K562 (cell line): ENCODE results near the gene TRIO. TPM values are rescaled to one million over a fixed set of nuclear protein-coding genes. Genes with fewer than 3 reads are reported as not detected.

Experiments
- ATAC-seq: fragments of 200-7000 bp; cut with Tn5 transposase; 3 replicates; pipeline ENCODE4 v1.9.1; 2020; ENCODE audit warnings: moderate library complexity
- BruUV-seq: library from RNA; stranded (reverse); fragments of 400-500 nt; replicated peaks from 2 replicates; lab custom pipeline; 2021; lab: Mats Ljungman, UMichigan
- CTCF ChIA-PET: fragments of 300-600 bp; formaldehyde crosslinking; extraction: SDS; loops from one replicate; lab custom pipeline; 2021; ENCODE audit warnings: low intra/inter-chr PET ratio; lab: Yijun Ruan, JAX
- POLR2A ChIA-PET: fragments of 300-600, 350-650 bp; sonication (Branson Sonifier 250); formaldehyde crosslinking; extraction: SDS; loops from one replicate; lab custom pipeline; 2021; ENCODE audit warnings: antibody characterized with exemption, inconsistent platforms; lab: Yijun Ruan, JAX
- DNase-seq, 4 experiments: peaks; one replicate each; pipeline versions ENCODE4 v3.0.0 to v3.0.0-alpha.2; 2011 to 2018; ENCODE audit warnings: low spot score in 3 of 4, mixed read lengths in 3 of 4; ENCODE audit errors: extremely low read depth in 1 of 4
- FAIRE-seq: peaks from 2 replicates; lab custom pipeline; 2011; peaks lifted over from hg19 to GRCh38; lab: Jason Lieb, UNC
- H2AFZ ChIP-seq: 2 replicates; pipeline ENCODE4 v1.6.0; 2011; ENCODE audit warnings: low read depth, low read length, control low read depth, inconsistent platforms
- H3K27ac ChIP-seq: fragments of 200-600 bp; 3 replicates; pipeline ENCODE4 v1.8.0; 2011; ENCODE audit warnings: low read depth, mild to moderate bottlenecking, control low read depth, inconsistent platforms, low read length, moderate library complexity, mixed read lengths; ENCODE audit errors: extremely low read depth
- H3K27me3 ChIP-seq, 2 experiments: fragments of 300-600 bp in 1 of 2; 2 replicates in 1 of 2; 3 replicates in 1 of 2; pipeline versions ENCODE4 v1.6.0 to v1.8.0; 2011; ENCODE audit warnings: inconsistent platforms in 2 of 2, low read length in 2 of 2, mild to moderate bottlenecking in 1 of 2, mixed read lengths in 1 of 2, moderate library complexity in 1 of 2; ENCODE audit not compliant: control insufficient read depth in 2 of 2, insufficient read depth in 2 of 2
- H3K36me3 ChIP-seq: fragments of 300-600 bp; 3 replicates; pipeline ENCODE4 v1.8.0; 2011; ENCODE audit warnings: mild to moderate bottlenecking, low read length, inconsistent platforms; ENCODE audit not compliant: control insufficient read depth, insufficient read depth
- H3K4me1 ChIP-seq, 2 experiments: fragments of 200-600 bp in 1 of 2; replicated peaks in 1 of 2; 2 replicates in 1 of 2; 3 replicates in 1 of 2; pipeline versions ENCODE4 v1.5.1 to v1.8.0; 2011; ENCODE audit warnings: inconsistent platforms in 2 of 2, low read length in 2 of 2, mild to moderate bottlenecking in 1 of 2, mixed read lengths in 1 of 2, moderate library complexity in 1 of 2; ENCODE audit not compliant: control insufficient read depth in 2 of 2, insufficient read depth in 2 of 2
- H3K4me2 ChIP-seq: 2 replicates; pipeline ENCODE4 v1.6.1; 2011; ENCODE audit warnings: low read length, control low read depth, inconsistent platforms, mixed read lengths; ENCODE audit not compliant: insufficient read depth
- H3K4me3 ChIP-seq: fragments of 200-600 bp; sonication (generic), shearing (Covaris generic); 2 replicates; pipeline ENCODE4 v1.5.1; 2016; ENCODE audit warnings: control low read depth, inconsistent platforms
- H3K79me2 ChIP-seq: fragments of 200-600 bp; 3 replicates; pipeline ENCODE4 v1.8.0; 2011; ENCODE audit warnings: low read length, inconsistent platforms; ENCODE audit not compliant: control insufficient read depth, insufficient read depth
- H3K9ac ChIP-seq, 2 experiments: 2 replicates each; pipeline versions ENCODE4 v1.6.0 to v1.6.1; 2011; ENCODE audit warnings: low read depth in 2 of 2, low read length in 2 of 2, control low read depth in 1 of 2, inconsistent platforms in 1 of 2, mild to moderate bottlenecking in 1 of 2, mixed read lengths in 1 of 2; ENCODE audit not compliant: insufficient read depth in 1 of 2
- H3K9me1 ChIP-seq: one replicate; pipeline ENCODE4 v1.6.0; 2011; ENCODE audit warnings: inconsistent platforms, mild to moderate bottlenecking, low read length, moderate library complexity; ENCODE audit not compliant: control insufficient read depth, insufficient read depth
- H3K9me3 ChIP-seq: replicated peaks from 2 replicates; pipeline ENCODE4 v1.5.1; 2011; ENCODE audit warnings: low read depth, low read length, inconsistent platforms; ENCODE audit not compliant: control insufficient read depth, insufficient read depth
- H4K20me1 ChIP-seq: replicated peaks from 2 replicates; pipeline ENCODE4 v1.6.1; 2011; ENCODE audit warnings: low read length, inconsistent platforms, mixed read lengths; ENCODE audit not compliant: control insufficient read depth, insufficient read depth
- BMI1 ChIP-seq: fragments of 150-350 bp; IDR thresholded peaks from 2 replicates; pipeline ENCODE4 v1.6.1; 2014; ENCODE audit warnings: low read length
- FUS ChIP-seq: fragments of 200-400 bp; formaldehyde crosslinking; optimal IDR thresholded peaks from 2 replicates; pipeline ENCODE3; 2017; ENCODE audit warnings: low read depth, low read length
- HOXB6 ChIP-seq: fragments of 250-450 bp; sonication (Bioruptor Pico); IDR thresholded peaks from 2 replicates; pipeline ENCODE4 v1.5.1; 2022; ENCODE audit warnings: mild to moderate bottlenecking, borderline replicate concordance
- MAFK ChIP-seq: IDR thresholded peaks from 2 replicates; pipeline ENCODE4 v1.6.1; 2011; ENCODE audit warnings: low read length, improper control_type of control experiment
- NFXL1 ChIP-seq: fragments of 450-650 bp; formaldehyde crosslinking; IDR thresholded peaks from 2 replicates; pipeline ENCODE4 v1.4.0; 2021; ENCODE audit warnings: mild to moderate bottlenecking
- POLR3G ChIP-seq: IDR thresholded peaks from 2 replicates; pipeline ENCODE4 v1.6.1; 2011; ENCODE audit not compliant: insufficient read length, insufficient replicate concordance; ENCODE audit errors: extremely low read depth
- TCF3 ChIP-seq: sonication (generic); formaldehyde crosslinking; IDR thresholded peaks from 2 replicates; pipeline ENCODE4 v1.4.0; 2020; ENCODE audit warnings: mild to moderate bottlenecking, missing genetic modification reagents
- TCFL5 ChIP-seq: fragments of 250-450 bp; sonication (Bioruptor Pico); conservative IDR thresholded peaks from 2 replicates; pipeline ENCODE4 v1.6.1; 2021; ENCODE audit warnings: mild to moderate bottlenecking, moderate library complexity, matching md5 sums
- ZNF445 ChIP-seq: fragments of 250-450 bp; sonication (Bioruptor Pico); IDR thresholded peaks from 2 replicates; pipeline ENCODE4 v1.4.0; 2020; ENCODE audit warnings: low read depth, mild to moderate bottlenecking, moderate library complexity
- WGBS: fragments of 100-300 bp; shearing (Covaris generic); methylation state at CpG from one replicate; pipeline ENCODE4 v1.1.6; 2016; ENCODE audit warnings: low coverage, mixed read lengths; ENCODE audit not compliant: insufficient coverage; ENCODE audit errors: missing lambda C conversion rate; 5-methylcytosine and 5-hydroxymethylcytosine counted together
- in situ Hi-C: fragments of 300-500 bp; cut with MboI; formaldehyde crosslinking; loops from 4 replicates; pipeline ENCODE4 v1.15.0; 2018; ENCODE audit warnings: inconsistent platforms, mixed read lengths
- intact Hi-C: fragments of 100-400 bp; cut with micrococcal nuclease; formaldehyde crosslinking; loops from 2 replicates; pipeline ENCODE4 v1.14.2; 2022
- polyA plus RNA-seq, 8 experiments: library from polyadenylated mRNA; depleted of rRNA in 4 of 8; stranded (reverse) in 5 of 8; unstranded in 3 of 8; fragments of >200 nt; fragmentation: Nextera tagmentation in 2 of 8; fragmentation: Illumina TruSeq in 1 of 8; extraction: Ambion mirVana in 2 of 8; extraction: Trizol in 1 of 8; gene quantifications; 2 replicates each; pipeline versions ENCODE4 v1.2.1 to v1.2.3, GENCODE V29; 2011 to 2014; ENCODE audit warnings: inconsistent platforms in 1 of 8, missing spikeins in 1 of 8
- total RNA-seq, 7 experiments: library from RNA; depleted of rRNA in 6 of 7; stranded (reverse); fragments of >200 nt in 6 of 7; fragmentation: Illumina TruSeq in 2 of 7; extraction: Trizol in 2 of 7; gene quantifications; 2 replicates each; pipeline versions ENCODE4 v1.2.1 to v1.2.3, GENCODE V29; 2011 to 2021; ENCODE audit warnings: low replicate concordance in 1 of 7
- TF ChIP-seq, protein P1 (sequence below): sonication (generic); formaldehyde crosslinking; IDR thresholded peaks from 2 replicates; pipeline ENCODE4 v1.8.1; 2023; ENCODE audit warnings: mild to moderate bottlenecking, missing genetic modification reagents
- TF ChIP-seq, protein P2 (sequence below), 2 experiments: IDR thresholded peaks in 1 of 2; conservative IDR thresholded peaks in 1 of 2; 2 replicates each; pipeline ENCODE4 v1.6.1; 2016; ENCODE audit warnings: low read depth in 2 of 2, mild to moderate bottlenecking in 1 of 2, missing compliant biosample characterization in 1 of 2, missing genetic modification characterization in 1 of 2, moderate library complexity in 1 of 2
- TF ChIP-seq, protein P3 (sequence below): fragments of 250-450 bp; sonication (Bioruptor Pico); IDR thresholded peaks from 2 replicates; pipeline ENCODE4 v1.4.0; 2020; ENCODE audit warnings: mild to moderate bottlenecking, moderate library complexity
- TF ChIP-seq, protein P4 (sequence below): sonication (generic); formaldehyde crosslinking; IDR thresholded peaks from 2 replicates; pipeline ENCODE4 v1.8.1; 2022; ENCODE audit warnings: missing genetic modification reagents
- TF ChIP-seq, protein P5 (sequence below): fragments of 450-650 bp; IDR thresholded peaks from 2 replicates; pipeline ENCODE4 v1.6.1; 2016; ENCODE audit warnings: missing biosample characterization, missing genetic modification characterization

Gene TRIO
- total and polyA plus RNA-seq, 9 of the 15 experiments (the other 6 are each of a cell fraction or from before 2014, with no cell fraction given): 0.24 to 5.0 (median 1.1) TPM

DNA sequence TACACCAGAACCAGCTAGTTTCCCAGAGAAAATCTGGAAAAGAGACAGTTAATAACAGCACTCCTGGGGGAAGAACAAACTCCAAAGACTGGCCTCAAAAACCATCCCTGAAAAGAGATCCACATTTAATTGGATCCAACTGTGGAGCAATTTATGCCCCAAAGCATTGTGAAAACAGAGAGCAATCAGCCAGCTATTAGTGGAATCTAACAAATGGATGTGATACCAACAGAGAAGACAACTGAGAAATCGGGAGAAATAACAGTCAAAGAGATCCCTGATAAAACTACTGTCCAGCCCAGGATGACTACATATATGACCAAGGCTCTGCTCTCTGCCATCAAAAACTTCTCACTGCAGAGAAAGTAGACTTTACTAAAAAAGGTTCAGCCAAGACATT lies 40.5 kb upstream of the TRIO start:
- 0% methylated on average over 1 of the region's 1 CpG for WGBS
- TF ChIP-seq TCF3 (CRISPR knock-in tag): no peak
- TF ChIP-seq, protein P1, sequence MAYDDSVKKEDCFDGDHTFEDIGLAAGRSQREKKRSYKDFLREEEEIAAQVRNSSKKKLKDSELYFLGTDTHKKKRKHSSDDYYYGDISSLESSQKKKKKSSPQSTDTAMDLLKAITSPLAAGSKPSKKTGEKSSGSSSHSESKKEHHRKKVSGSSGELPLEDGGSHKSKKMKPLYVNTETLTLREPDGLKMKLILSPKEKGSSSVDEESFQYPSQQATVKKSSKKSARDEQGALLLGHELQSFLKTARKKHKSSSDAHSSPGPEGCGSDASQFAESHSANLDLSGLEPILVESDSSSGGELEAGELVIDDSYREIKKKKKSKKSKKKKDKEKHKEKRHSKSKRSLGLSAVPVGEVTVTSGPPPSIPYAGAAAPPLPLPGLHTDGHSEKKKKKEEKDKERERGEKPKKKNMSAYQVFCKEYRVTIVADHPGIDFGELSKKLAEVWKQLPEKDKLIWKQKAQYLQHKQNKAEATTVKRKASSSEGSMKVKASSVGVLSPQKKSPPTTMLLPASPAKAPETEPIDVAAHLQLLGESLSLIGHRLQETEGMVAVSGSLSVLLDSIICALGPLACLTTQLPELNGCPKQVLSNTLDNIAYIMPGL (CRISPR knock-in tag): no peak
- TF ChIP-seq HOXB6 (CRISPR knock-in tag): no peak
- TF ChIP-seq, protein P2, sequence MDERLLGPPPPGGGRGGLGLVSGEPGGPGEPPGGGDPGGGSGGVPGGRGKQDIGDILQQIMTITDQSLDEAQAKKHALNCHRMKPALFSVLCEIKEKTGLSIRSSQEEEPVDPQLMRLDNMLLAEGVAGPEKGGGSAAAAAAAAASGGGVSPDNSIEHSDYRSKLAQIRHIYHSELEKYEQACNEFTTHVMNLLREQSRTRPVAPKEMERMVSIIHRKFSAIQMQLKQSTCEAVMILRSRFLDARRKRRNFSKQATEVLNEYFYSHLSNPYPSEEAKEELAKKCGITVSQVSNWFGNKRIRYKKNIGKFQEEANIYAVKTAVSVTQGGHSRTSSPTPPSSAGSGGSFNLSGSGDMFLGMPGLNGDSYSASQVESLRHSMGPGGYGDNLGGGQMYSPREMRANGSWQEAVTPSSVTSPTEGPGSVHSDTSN (CRISPR knock-in tag; IDR thresholded peaks at IDR 0.05; ENCODE audit: low read depth): no peak
- TF ChIP-seq, protein P2 (tag; conservative IDR thresholded peaks at IDR 0.05; ENCODE audit: low read depth): no peak
- no peak for TF ChIP-seq TCFL5 (CRISPR knock-in tag)
- TF ChIP-seq MAFK: no peak
- TF ChIP-seq ZNF445 (CRISPR knock-in tag): no peak
- TF ChIP-seq, protein P3, sequence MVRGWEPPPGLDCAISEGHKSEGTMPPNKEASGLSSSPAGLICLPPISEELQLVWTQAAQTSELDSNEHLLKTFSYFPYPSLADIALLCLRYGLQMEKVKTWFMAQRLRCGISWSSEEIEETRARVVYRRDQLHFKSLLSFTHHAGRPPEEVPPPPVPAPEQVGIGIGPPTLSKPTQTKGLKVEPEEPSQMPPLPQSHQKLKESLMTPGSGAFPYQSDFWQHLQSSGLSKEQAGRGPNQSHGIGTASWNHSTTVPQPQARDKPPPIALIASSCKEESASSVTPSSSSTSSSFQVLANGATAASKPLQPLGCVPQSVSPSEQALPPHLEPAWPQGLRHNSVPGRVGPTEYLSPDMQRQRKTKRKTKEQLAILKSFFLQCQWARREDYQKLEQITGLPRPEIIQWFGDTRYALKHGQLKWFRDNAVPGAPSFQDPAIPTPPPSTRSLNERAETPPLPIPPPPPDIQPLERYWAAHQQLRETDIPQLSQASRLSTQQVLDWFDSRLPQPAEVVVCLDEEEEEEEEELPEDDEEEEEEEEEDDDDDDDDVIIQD (CRISPR knock-in tag): no peak
- TF ChIP-seq FUS: no peak
- TF ChIP-seq POLR3G: no peak
- TF ChIP-seq NFXL1: no peak
- TF ChIP-seq, protein P4, sequence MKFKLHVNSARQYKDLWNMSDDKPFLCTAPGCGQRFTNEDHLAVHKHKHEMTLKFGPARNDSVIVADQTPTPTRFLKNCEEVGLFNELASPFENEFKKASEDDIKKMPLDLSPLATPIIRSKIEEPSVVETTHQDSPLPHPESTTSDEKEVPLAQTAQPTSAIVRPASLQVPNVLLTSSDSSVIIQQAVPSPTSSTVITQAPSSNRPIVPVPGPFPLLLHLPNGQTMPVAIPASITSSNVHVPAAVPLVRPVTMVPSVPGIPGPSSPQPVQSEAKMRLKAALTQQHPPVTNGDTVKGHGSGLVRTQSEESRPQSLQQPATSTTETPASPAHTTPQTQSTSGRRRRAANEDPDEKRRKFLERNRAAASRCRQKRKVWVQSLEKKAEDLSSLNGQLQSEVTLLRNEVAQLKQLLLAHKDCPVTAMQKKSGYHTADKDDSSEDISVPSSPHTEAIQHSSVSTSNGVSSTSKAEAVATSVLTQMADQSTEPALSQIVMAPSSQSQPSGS (CRISPR knock-in tag): no peak
- TF ChIP-seq, protein P5, sequence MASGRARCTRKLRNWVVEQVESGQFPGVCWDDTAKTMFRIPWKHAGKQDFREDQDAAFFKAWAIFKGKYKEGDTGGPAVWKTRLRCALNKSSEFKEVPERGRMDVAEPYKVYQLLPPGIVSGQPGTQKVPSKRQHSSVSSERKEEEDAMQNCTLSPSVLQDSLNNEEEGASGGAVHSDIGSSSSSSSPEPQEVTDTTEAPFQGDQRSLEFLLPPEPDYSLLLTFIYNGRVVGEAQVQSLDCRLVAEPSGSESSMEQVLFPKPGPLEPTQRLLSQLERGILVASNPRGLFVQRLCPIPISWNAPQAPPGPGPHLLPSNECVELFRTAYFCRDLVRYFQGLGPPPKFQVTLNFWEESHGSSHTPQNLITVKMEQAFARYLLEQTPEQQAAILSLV (tag): no peak
- TF ChIP-seq BMI1: no peak

More for the DNA sequence above, 40.5 kb upstream of the TRIO start:
- no peak for FAIRE-seq
- no peak for DNase-seq
- no peak overlapping the region for H3K4me3 ChIP-seq
- no peaks in the 10 kb centered on the region for H3K9me1 ChIP-seq
- no peak overlapping the region for H3K4me2 ChIP-seq
- H3K27ac ChIP-seq: no peak overlapping the region
- no peak for ATAC-seq
- no peaks in the 10 kb centered on the region for H3K36me3 ChIP-seq
- no peak overlapping the region for H3K9ac ChIP-seq
- BruUV-seq: no TSS peak
- peaks cover 0 to 5% of the 10 kb centered on the region in 2 experiments; a peak in 1 of 5 replicates for H3K27me3 ChIP-seq
- H4K20me1 ChIP-seq: no peaks in the 10 kb centered on the region
- H3K9me3 ChIP-seq: no peaks in the 10 kb centered on the region
- no peaks in the 10 kb centered on the region for H3K79me2 ChIP-seq
- no peak overlapping the region for H2AFZ ChIP-seq
- intact Hi-C loops (loop anchor here (10.0 kb wide), 3 partner anchors 118 to 552 kb away; no protein-coding TSS in a partner anchor), in situ Hi-C loops (no loop called here)
- no peaks in the 10 kb centered on the region for H3K4me1 ChIP-seq
- ChIA-PET POLR2A (no interaction called here), CTCF (no interaction called here)
